A673 (cell line): ENCODE measurements around the gene GNB2.

Experiments used
- CTCF ChIP-seq: fragments of 300-800, 200-600 bp; sonication (generic); conservative IDR thresholded peaks from 2 replicates; pipeline ENCODE4 v1.5.1; 2017; ENCODE audit warnings: low read depth, mild to moderate bottlenecking, antibody characterized with exemption, low read length, moderate library complexity, mixed read lengths
- EZH2 ChIP-seq: fragments of 200-600 bp; sonication (generic); IDR thresholded peaks from 2 replicates; pipeline ENCODE4 v1.6.1; 2017; ENCODE audit warnings: borderline replicate concordance, low read depth, mild to moderate bottlenecking, mixed read lengths, antibody characterized with exemption, low read length; ENCODE audit not compliant: poor library complexity, severe bottlenecking

- TF ChIP-seq CTCF (no peak), EZH2 (no peak)
Observed at GRCh38 chr7:100680576-100681271, 7.2 kb downstream of the GNB2 start.
